Measurements from ENCODE around the gene CEACAM7. TPM values are rescaled to one million over a fixed set of nuclear protein-coding genes. Genes with fewer than 3 reads are reported as not detected.
"Not testable (repeated sequence)": the region's sequence is repeated elsewhere in the genome, so short reads cannot be mapped to it uniquely, and the experiment has no call there.

The CEACAM7 gene
- total RNA-seq, 1 donor from 2014 or later, result not detected

GRCh38 chr19:41666075-41666474 is 22.0 kb downstream of the CEACAM7 start:
- Histone ChIP-seq H3K9me3 (peaks cover 15% of the 10 kb centered on the region), H3K4me1 (no peaks in the 10 kb centered on the region), H3K27me3 (ENCODE audit: low read depth) (peaks cover 9% of the 10 kb centered on the region), H3K27ac (no peak overlapping the region), H3K4me3 (no peak overlapping the region), H3K36me3 (no peaks in the 10 kb centered on the region)
- no peak for TF ChIP-seq CTCF (IDR thresholded peaks at IDR 0.05)
- intact Hi-C loops (cut with DNase I), result no loop called here
- ATAC-seq (no peak), DNase-seq (no peak)

GRCh38 chr19:41657157-41657556 is 30.9 kb downstream of the CEACAM7 start:
- no peak for TF ChIP-seq CTCF (IDR thresholded peaks at IDR 0.05)
- H3K27ac ChIP-seq, result no peak overlapping the region
- ATAC-seq, result no peak
- intact Hi-C loops (cut with DNase I), result no loop called here
- no peaks in the 10 kb centered on the region for H3K9me3 ChIP-seq
- H3K36me3 ChIP-seq, result no peaks in the 10 kb centered on the region
- no peak for DNase-seq
- H3K4me3 ChIP-seq, result no peak overlapping the region
- no peaks in the 10 kb centered on the region for H3K4me1 ChIP-seq
- peaks cover 10% of the 10 kb centered on the region for H3K27me3 ChIP-seq (ENCODE audit: low read depth)

- H3K4me1 ChIP-seq; intact Hi-C loops (cut with DNase I); H3K9me3 ChIP-seq; H3K4me3 ChIP-seq; H3K36me3 ChIP-seq; DNase-seq; ATAC-seq; H3K27ac ChIP-seq: not testable (repeated sequence)
- H3K27me3 ChIP-seq (ENCODE audit: low read depth), result peaks cover 11% of the 10 kb centered on the region
Observed at GRCh38 chr19:41656756-41657155, 31.3 kb downstream of the CEACAM7 start.

- Histone ChIP-seq H3K27ac (no peak overlapping the region), H3K4me3 (no peak overlapping the region), H3K36me3 (no peaks in the 10 kb centered on the region), H3K4me1 (no peaks in the 10 kb centered on the region), H3K27me3 (ENCODE audit: low read depth) (peaks cover 22% of the 10 kb centered on the region), H3K9me3 (no peaks in the 10 kb centered on the region)
- intact Hi-C loops (cut with DNase I), result no loop called here
- DNase-seq, result no peak
- no peak for ATAC-seq
- no peak for TF ChIP-seq CTCF (IDR thresholded peaks at IDR 0.05)
Observed at GRCh38 chr19:41652250-41652649, 35.8 kb downstream of the CEACAM7 start.

GRCh38 chr19:41649827-41650226 is 38.2 kb downstream of the CEACAM7 start:
- peaks cover 18% of the 10 kb centered on the region for H3K27me3 ChIP-seq (ENCODE audit: low read depth)
- H3K4me1 ChIP-seq, result no peaks in the 10 kb centered on the region
- DNase-seq (no peak), ATAC-seq (no peak)
- intact Hi-C loops (cut with DNase I), result no loop called here
- TF ChIP-seq CTCF (IDR thresholded peaks at IDR 0.05), result no peak
- H3K36me3 ChIP-seq, result no peaks in the 10 kb centered on the region
- no peak overlapping the region for H3K27ac ChIP-seq
- no peak overlapping the region for H3K4me3 ChIP-seq
- H3K9me3 ChIP-seq, result no peaks in the 10 kb centered on the region

GRCh38 chr19:41646589-41647204 is 41.4 kb downstream of the CEACAM7 start:
- intact Hi-C loops (cut with DNase I), result no loop called here

More at GRCh38 chr19:41646589-41647204, 41.4 kb downstream of the CEACAM7 start:
- Histone ChIP-seq H3K36me3 (no peaks in the 10 kb centered on the region), H3K4me1 (no peaks in the 10 kb centered on the region), H3K27me3 (ENCODE audit: low read depth) (peaks cover 10% of the 10 kb centered on the region), H3K9me3 (no peaks in the 10 kb centered on the region), H3K4me3 (no peak overlapping the region), H3K27ac (no peak overlapping the region)
- DNase-seq (peak; percentile 76), ATAC-seq (peak in 1 of 2 donors; percentile 51)
- peak; percentile 52 for TF ChIP-seq CTCF (IDR thresholded peaks at IDR 0.05)

Measured in lower lobe of right lung (tissue), 2 donors.